KOPT-K1 (cell line): ENCODE results near the gene GRB14.
"Not testable (repeated sequence)": the region's sequence is repeated elsewhere in the genome, so short reads cannot be mapped to it uniquely, and the experiment has no call there.

ENCODE experiments used
- H3K27ac ChIP-seq: fragments of 200-600 bp; sonication (generic); 2 replicates; pipeline ENCODE4 v1.5.1; 2016; ENCODE audit warnings: antibody characterized with exemption, mild to moderate bottlenecking, low read depth, low read length; ENCODE audit not compliant: poor library complexity, severe bottlenecking
- H3K36me3 ChIP-seq: fragments of 200-600 bp; sonication (generic); 2 replicates; pipeline ENCODE4 v1.5.1; 2017; ENCODE audit warnings: antibody characterized with exemption, mild to moderate bottlenecking, low read length, moderate library complexity; ENCODE audit not compliant: insufficient read depth
- H3K9me3 ChIP-seq: fragments of 200-600 bp; sonication (generic); 2 replicates; pipeline ENCODE4 v1.5.1; 2017; ENCODE audit warnings: antibody characterized with exemption, low read length, mild to moderate bottlenecking; ENCODE audit not compliant: insufficient read depth, poor library complexity, severe bottlenecking

The GRB14 gene

GRCh38 chr2:164509137-164509877 lies 112.0 kb downstream of the GRB14 start:
- Histone ChIP-seq H3K36me3 (no peaks in the 10 kb centered on the region), H3K27ac (no peak overlapping the region), H3K9me3 (no peaks in the 10 kb centered on the region)

GRCh38 chr2:164504253-164504652 lies 117.0 kb downstream of the GRB14 start:
- H3K36me3 ChIP-seq: no peaks in the 10 kb centered on the region
- H3K27ac ChIP-seq: no peak overlapping the region
- H3K9me3 ChIP-seq: no peaks in the 10 kb centered on the region

DNA sequence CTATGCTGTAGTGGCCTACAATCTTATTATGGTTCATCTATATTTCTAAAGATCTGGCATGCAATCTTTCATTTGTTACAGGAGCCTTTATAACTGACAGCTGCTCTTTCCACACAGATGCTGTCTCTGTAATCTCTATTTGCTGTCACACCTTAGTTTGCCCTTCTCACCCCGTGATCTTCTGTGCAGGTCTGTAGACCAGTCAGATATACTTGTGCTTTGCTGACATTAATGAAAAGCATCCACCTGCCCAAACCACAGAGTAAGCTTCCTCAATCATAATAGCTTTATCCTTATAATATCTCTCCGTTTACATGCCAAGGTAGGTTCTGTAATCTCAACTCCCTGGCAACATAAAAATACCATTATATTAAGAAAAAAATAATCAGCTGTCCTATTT lies 122.4 kb downstream of the GRB14 start:
- no peaks in the 10 kb centered on the region for H3K9me3 ChIP-seq
- H3K36me3 ChIP-seq: no peaks in the 10 kb centered on the region
- H3K27ac ChIP-seq: no peak overlapping the region

- no peak overlapping the region for H3K27ac ChIP-seq
- H3K9me3 ChIP-seq: no peaks in the 10 kb centered on the region
- H3K36me3 ChIP-seq: no peaks in the 10 kb centered on the region
These were observed 124.4 kb downstream of the GRB14 start for GRCh38 chr2:164496881-164497280.

GRCh38 chr2:164496421-164496820 lies 124.9 kb downstream of the GRB14 start:
- no peaks in the 10 kb centered on the region for H3K36me3 ChIP-seq
- no peaks in the 10 kb centered on the region for H3K9me3 ChIP-seq
- no peak overlapping the region for H3K27ac ChIP-seq

DNA sequence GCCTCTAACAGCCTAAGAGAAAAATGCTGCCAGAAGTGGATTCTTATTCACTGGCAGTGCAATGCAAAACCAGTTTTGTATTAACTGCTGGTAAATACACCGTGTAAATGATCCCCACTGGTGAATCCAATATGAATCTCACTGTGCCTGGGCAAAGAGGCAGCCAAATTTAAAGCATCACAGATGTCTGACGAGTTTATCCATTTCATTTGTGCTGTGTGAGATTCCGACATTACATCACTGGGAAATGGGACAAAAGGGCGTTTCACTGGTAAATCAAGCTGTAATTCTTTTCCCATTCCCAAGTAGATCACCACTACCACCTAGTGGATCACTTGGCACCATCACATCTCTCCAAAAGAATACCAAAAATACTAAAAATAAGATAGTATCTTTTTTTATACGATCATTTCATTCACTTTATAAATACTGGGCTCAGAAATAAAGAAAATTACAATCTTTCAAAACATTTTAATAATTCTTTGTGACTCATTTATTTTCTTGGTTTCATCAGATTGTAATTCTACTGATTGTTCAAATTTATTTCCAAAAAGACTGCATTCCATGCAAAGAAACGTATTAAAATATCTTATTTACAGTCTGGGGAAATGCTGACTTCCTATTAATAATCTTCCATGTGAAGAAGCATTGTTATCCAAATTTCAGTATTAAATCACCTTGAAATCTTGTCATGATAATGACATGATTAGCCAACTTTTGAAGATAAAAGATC lies 125.6 kb downstream of the GRB14 start:
- Histone ChIP-seq H3K9me3 (no peaks in the 10 kb centered on the region), H3K36me3 (no peaks in the 10 kb centered on the region), H3K27ac (no peak overlapping the region)

DNA sequence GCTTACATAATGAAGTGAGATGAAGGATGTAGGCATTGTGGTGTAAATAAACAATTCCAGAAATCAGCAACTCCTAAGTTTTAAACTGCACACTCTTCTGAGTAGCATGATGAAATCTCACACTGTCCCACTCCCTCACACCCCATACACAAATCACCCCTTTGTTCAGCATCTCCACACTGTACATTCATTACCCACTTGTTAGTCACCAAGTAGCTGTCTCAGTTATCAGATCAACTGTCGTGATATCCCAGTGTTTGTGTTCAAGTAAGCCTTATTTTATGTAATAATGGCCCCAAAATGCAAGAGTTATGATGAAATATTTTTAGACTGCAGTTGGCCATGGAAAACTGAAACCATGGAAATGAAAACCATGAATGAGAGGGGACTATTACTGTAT lies 135.7 kb downstream of the GRB14 start:
- H3K36me3 ChIP-seq: no peaks in the 10 kb centered on the region
- no peaks in the 10 kb centered on the region for H3K9me3 ChIP-seq
- no peak overlapping the region for H3K27ac ChIP-seq

GRCh38 chr2:164479460-164479859 lies 141.8 kb downstream of the GRB14 start:
- H3K27ac ChIP-seq: no peak overlapping the region
- H3K36me3 ChIP-seq: no peaks in the 10 kb centered on the region
- H3K9me3 ChIP-seq: no peaks in the 10 kb centered on the region

DNA sequence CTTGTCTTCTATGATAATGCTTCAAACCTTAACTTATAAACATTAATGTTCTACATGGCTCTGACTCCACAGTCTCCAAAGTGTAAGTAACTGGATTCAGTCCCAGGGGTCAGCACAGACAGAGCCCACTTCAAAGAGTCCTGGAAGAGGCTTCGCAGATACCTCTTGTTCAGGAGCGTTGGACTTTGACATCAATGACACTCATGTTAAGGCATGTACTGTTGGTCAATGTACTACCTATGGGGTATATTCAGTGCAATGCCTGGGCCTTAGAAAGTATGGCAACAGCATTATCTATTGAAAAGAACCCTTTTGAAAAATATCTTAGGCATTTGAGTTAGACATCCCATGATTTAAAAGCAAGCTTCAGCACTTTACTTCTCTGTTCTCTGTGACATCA lies 143.1 kb downstream of the GRB14 start:
- H3K9me3 ChIP-seq: no peaks in the 10 kb centered on the region
- H3K36me3 ChIP-seq: no peaks in the 10 kb centered on the region
- H3K27ac ChIP-seq: no peak overlapping the region

DNA sequence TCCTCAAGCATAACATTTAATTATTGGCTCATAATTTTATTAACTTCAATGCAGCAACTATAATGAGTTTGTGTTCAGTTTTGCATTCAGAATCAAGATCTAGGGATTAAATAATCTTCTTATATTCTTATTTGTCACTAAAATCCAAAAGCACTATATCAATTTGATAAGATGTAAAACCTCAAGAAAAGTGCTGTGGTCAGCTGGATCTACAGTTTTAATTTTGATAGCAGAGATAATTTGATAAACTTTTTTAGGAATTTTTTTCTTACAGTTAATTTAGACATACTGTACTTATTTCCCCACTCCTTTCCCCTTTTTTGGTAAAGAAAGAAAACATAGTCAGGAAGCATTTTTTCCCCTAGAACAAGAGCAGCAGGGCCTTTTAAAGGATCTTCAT lies 146.4 kb downstream of the GRB14 start:
- H3K27ac ChIP-seq: no peak overlapping the region
- H3K9me3 ChIP-seq: no peaks in the 10 kb centered on the region
- no peaks in the 10 kb centered on the region for H3K36me3 ChIP-seq

- H3K36me3 ChIP-seq: no peaks in the 10 kb centered on the region
- no peak overlapping the region for H3K27ac ChIP-seq
- H3K9me3 ChIP-seq: no peaks in the 10 kb centered on the region
These were observed 148.3 kb downstream of the GRB14 start for GRCh38 chr2:164473021-164473420.

DNA sequence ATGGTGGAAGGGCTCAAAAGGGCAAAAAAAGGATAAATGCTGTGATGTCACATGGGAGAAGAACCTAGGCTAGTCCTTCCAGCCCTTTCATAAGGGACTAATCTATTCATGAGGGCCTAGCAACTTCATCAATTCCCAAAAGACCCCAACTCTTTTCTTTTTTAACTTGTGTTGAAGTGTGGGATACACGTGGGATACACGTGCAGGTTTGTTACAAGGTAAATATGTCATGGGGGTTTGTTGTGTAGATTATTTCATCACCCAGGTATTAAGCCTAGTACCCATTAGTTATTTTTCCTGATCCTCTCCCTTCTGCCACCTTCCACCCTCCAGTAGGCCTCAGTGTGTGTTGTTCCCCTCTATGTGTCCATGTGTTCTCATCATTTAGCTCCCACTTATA lies 156.2 kb downstream of the GRB14 start:
- not testable (repeated sequence) for H3K27ac ChIP-seq, H3K9me3 ChIP-seq, H3K36me3 ChIP-seq

DNA sequence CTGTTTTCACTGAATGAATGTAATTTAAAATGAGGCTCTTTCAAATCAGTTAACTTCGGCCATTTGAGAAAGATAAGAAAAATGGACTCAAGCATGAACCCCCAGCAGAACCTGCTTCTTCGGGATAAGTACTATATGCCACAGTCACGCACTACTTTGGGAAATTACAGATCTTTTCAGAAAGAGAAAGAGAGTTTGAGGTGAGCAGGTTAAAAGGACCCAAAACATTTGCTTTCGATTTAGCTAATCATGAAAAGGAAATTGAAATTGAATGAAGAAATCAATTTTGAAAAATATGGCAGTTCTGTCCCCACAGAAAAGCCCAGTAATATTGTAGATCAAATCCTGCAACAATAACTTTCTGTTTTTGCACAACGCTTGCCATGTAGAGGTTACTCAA lies 156.9 kb downstream of the GRB14 start:
- Histone ChIP-seq H3K9me3 (no peaks in the 10 kb centered on the region), H3K27ac (no peak overlapping the region), H3K36me3 (no peaks in the 10 kb centered on the region)

GRCh38 chr2:164458792-164459191 lies 162.5 kb downstream of the GRB14 start:
- no peaks in the 10 kb centered on the region for H3K36me3 ChIP-seq
- H3K9me3 ChIP-seq: no peaks in the 10 kb centered on the region
- H3K27ac ChIP-seq: no peak overlapping the region

DNA sequence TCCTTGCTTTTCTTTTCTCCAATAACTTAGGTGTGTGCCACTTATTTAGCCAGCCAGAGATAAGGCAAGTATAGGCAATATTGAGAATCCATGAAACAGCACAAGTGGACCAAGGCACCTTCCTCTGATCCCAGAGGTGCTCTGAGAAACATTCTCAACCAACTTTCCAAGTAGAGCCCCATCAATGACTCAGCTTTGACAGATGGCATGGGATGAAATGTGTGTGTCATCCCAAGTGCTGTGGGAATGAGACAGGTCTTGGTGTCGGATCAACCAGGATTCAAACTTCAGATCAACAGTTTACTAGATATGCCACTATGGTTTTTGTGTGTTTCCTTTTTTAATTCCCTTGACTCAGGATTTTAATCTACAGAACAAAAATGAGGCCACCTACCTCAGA lies 164.0 kb downstream of the GRB14 start:
- Histone ChIP-seq H3K9me3 (no peaks in the 10 kb centered on the region), H3K27ac (no peak overlapping the region), H3K36me3 (no peaks in the 10 kb centered on the region)

DNA sequence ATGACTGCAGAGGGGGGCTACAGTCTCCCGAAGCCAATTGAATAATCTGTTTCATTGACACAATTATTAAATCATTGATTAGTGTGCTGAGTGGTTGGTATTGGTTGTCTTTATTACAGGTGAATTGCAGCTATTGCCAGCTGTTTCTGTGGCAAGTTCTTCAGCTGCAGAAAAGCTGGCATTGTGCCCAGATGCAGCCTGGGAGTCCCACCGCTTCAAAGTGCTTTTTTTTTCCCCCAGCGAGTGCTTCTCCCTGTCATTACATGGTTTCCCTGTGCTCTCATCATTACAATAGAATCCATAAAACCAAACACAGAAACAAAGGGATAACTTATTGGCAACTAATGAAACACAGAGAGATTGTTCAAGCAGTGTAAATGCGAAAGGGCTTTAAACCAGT lies 164.7 kb downstream of the GRB14 start:
- Histone ChIP-seq H3K9me3 (no peaks in the 10 kb centered on the region), H3K27ac (no peak overlapping the region), H3K36me3 (no peaks in the 10 kb centered on the region)
